ENCODE measurements around the gene ALG13.
"Not testable (repeated sequence)": the region's sequence is repeated elsewhere in the genome, so short reads cannot be mapped to it uniquely, and the experiment has no call there.

ALG13 gene

GRCh38 chrX:111778591-111778990, 97.6 kb downstream of the ALG13 start:
- Histone ChIP-seq H3K9me2 (replicated peaks; ENCODE audit: control insufficient read depth, low read length) (no peaks in the 10 kb centered on the region), H3F3A (ENCODE audit: control insufficient read depth, insufficient read depth) (no peaks in the 10 kb centered on the region), H3K4me2 (ENCODE audit: low read length) (no peak overlapping the region), H3K27me3 (ENCODE audit: control insufficient read depth, low read length) (no peaks in the 10 kb centered on the region), H3K4me3 (ENCODE audit: low read length) (no peak overlapping the region), H3K9me3 (ENCODE audit: control insufficient read depth, insufficient read depth, low read length) (no peaks in the 10 kb centered on the region), H3K79me2 (ENCODE audit: control insufficient read depth, low read length) (no peaks in the 10 kb centered on the region), H3K4me1 (ENCODE audit: control insufficient read depth, low read length) (no peaks in the 10 kb centered on the region), H3K36me3 (ENCODE audit: control insufficient read depth, low read length) (no peaks in the 10 kb centered on the region), H4K20me1 (ENCODE audit: control insufficient read depth, insufficient read depth, low read depth, low read length) (no peaks in the 10 kb centered on the region), H3K27ac (ENCODE audit: low read depth, low read length) (no peak overlapping the region)
- no peak for TF ChIP-seq CTCF (IDR thresholded peaks at IDR 0.05; ENCODE audit: low read depth, low read length, poor library complexity, severe bottlenecking)
- no peak for TF ChIP-seq EZH2phosphoT487 (IDR thresholded peaks at IDR 0.05; ENCODE audit: borderline replicate concordance, low read length)

- no peak overlapping the region for H3K4me2 ChIP-seq (ENCODE audit: low read length)
- H3K9me3 ChIP-seq (ENCODE audit: control insufficient read depth, insufficient read depth, low read length): no peaks in the 10 kb centered on the region
- H3F3A ChIP-seq (ENCODE audit: control insufficient read depth, insufficient read depth): no peaks in the 10 kb centered on the region
- no peak overlapping the region for H3K4me3 ChIP-seq (ENCODE audit: low read length)
- no peaks in the 10 kb centered on the region for H3K4me1 ChIP-seq (ENCODE audit: control insufficient read depth, low read length)
- no peaks in the 10 kb centered on the region for H3K9me2 ChIP-seq (replicated peaks; ENCODE audit: control insufficient read depth, low read length)
- no peaks in the 10 kb centered on the region for H3K27me3 ChIP-seq (ENCODE audit: control insufficient read depth, low read length)
- H3K36me3 ChIP-seq (ENCODE audit: control insufficient read depth, low read length): no peaks in the 10 kb centered on the region
- H4K20me1 ChIP-seq (ENCODE audit: control insufficient read depth, insufficient read depth, low read depth, low read length): no peaks in the 10 kb centered on the region
- H3K27ac ChIP-seq (ENCODE audit: low read depth, low read length): no peak overlapping the region
- H3K79me2 ChIP-seq (ENCODE audit: control insufficient read depth, low read length): no peaks in the 10 kb centered on the region
- no peak for TF ChIP-seq EZH2phosphoT487 (IDR thresholded peaks at IDR 0.05; ENCODE audit: borderline replicate concordance, low read length)
- no peak for TF ChIP-seq CTCF (IDR thresholded peaks at IDR 0.05; ENCODE audit: low read depth, low read length, poor library complexity, severe bottlenecking)
Observed at GRCh38 chrX:111779582-111779981, 98.6 kb downstream of the ALG13 start.

- Histone ChIP-seq H3K27ac (ENCODE audit: low read depth, low read length) (no peak overlapping the region), H3F3A (ENCODE audit: control insufficient read depth, insufficient read depth) (no peaks in the 10 kb centered on the region), H3K27me3 (ENCODE audit: control insufficient read depth, low read length) (no peaks in the 10 kb centered on the region), H3K79me2 (ENCODE audit: control insufficient read depth, low read length) (no peaks in the 10 kb centered on the region), H3K36me3 (ENCODE audit: control insufficient read depth, low read length) (no peaks in the 10 kb centered on the region), H3K4me2 (ENCODE audit: low read length) (no peak overlapping the region), H4K20me1 (ENCODE audit: control insufficient read depth, insufficient read depth, low read depth, low read length) (no peaks in the 10 kb centered on the region), H3K9me3 (ENCODE audit: control insufficient read depth, insufficient read depth, low read length) (no peaks in the 10 kb centered on the region), H3K9me2 (replicated peaks; ENCODE audit: control insufficient read depth, low read length) (no peaks in the 10 kb centered on the region), H3K4me1 (ENCODE audit: control insufficient read depth, low read length) (no peaks in the 10 kb centered on the region), H3K4me3 (ENCODE audit: low read length) (no peak overlapping the region)
- no peak for TF ChIP-seq EZH2phosphoT487 (IDR thresholded peaks at IDR 0.05; ENCODE audit: borderline replicate concordance, low read length)
Observed at GRCh38 chrX:111784667-111785066, 103.7 kb downstream of the ALG13 start.

GRCh38 chrX:111790054-111790453, 109.1 kb downstream of the ALG13 start:
- not testable (repeated sequence) for H3K36me3 ChIP-seq (ENCODE audit: control insufficient read depth, low read length); H3K27me3 ChIP-seq (ENCODE audit: control insufficient read depth, low read length); H3F3A ChIP-seq (ENCODE audit: control insufficient read depth, insufficient read depth); H3K4me2 ChIP-seq (ENCODE audit: low read length); H3K9me3 ChIP-seq (ENCODE audit: control insufficient read depth, insufficient read depth, low read length); H3K4me3 ChIP-seq (ENCODE audit: low read length); H3K27ac ChIP-seq (ENCODE audit: low read depth, low read length); H4K20me1 ChIP-seq (ENCODE audit: control insufficient read depth, insufficient read depth, low read depth, low read length); H3K4me1 ChIP-seq (ENCODE audit: control insufficient read depth, low read length); H3K9me2 ChIP-seq (replicated peaks; ENCODE audit: control insufficient read depth, low read length); H3K79me2 ChIP-seq (ENCODE audit: control insufficient read depth, low read length)

Data from DOHH2 (cell line).